ENCODE results near the gene MACROH2A1. TPM values are rescaled to one million over a fixed set of nuclear protein-coding genes. Genes with fewer than 3 reads are reported as not detected.

The MACROH2A1 gene
- total RNA-seq, 1 experiment from 2014 or later, result 83.8 TPM

- no peak for TF ChIP-seq RELA (CRISPR knock-in tag; IDR thresholded peaks at IDR 0.05; ENCODE audit: borderline replicate concordance)
- TF ChIP-seq FOXK1 (CRISPR knock-in tag; IDR thresholded peaks at IDR 0.05), result no peak
- TF ChIP-seq ATF1 (CRISPR knock-in tag; IDR thresholded peaks at IDR 0.05), result no peak
- TF ChIP-seq ZNF281 (CRISPR knock-in tag; IDR thresholded peaks at IDR 0.05), result no peak
Measured at GRCh38 chr5:135376961-135377624, 21.9 kb downstream of the MACROH2A1 start (continued).

- H3K27me3 Mint-ChIP-seq (ENCODE audit: low read depth), result no peaks in the 10 kb centered on the region
- no peak overlapping the region for H3K27ac Mint-ChIP-seq
- H3K4me1 Mint-ChIP-seq, result no peaks in the 10 kb centered on the region
Measured at GRCh38 chr5:135375040-135375793, 23.8 kb downstream of the MACROH2A1 start.

GRCh38 chr5:135373736-135374515 is 25.1 kb downstream of the MACROH2A1 start:
- Mint-ChIP-seq H3K4me3 (no peak overlapping the region), H3K9me3 (no peaks in the 10 kb centered on the region), H3K27ac (no peak overlapping the region), H3K36me3 (peaks cover 7% of the 10 kb centered on the region; the same call in 1 of the 2 replicates), H3K4me1 (no peaks in the 10 kb centered on the region), H3K27me3 (ENCODE audit: low read depth) (no peaks in the 10 kb centered on the region)
- POLR2A ChIA-PET, result no interaction called here
- DNase-seq (ENCODE audit: low spot score), result no peak
- CTCF ChIA-PET, result interaction anchor here (1.1 kb wide), 1 partner anchor 52 kb away, joined by 3 read pairs; no protein-coding TSS in a partner anchor
- no peak for ATAC-seq
- no peak for TF ChIP-seq ATF3 (CRISPR knock-in tag; conservative IDR thresholded peaks at IDR 0.05)
- no peak for TF ChIP-seq ATF2 (CRISPR knock-in tag; IDR thresholded peaks at IDR 0.05; ENCODE audit: borderline replicate concordance, low read depth)
- no peak for TF ChIP-seq FOXK1 (CRISPR knock-in tag; IDR thresholded peaks at IDR 0.05)
- no peak for TF ChIP-seq TCF7 (CRISPR knock-in tag; IDR thresholded peaks at IDR 0.05; ENCODE audit: low read depth)
- no peak for TF ChIP-seq ETV6 (CRISPR knock-in tag; IDR thresholded peaks at IDR 0.05)
- no peak for TF ChIP-seq HMGXB4 (CRISPR knock-in tag; IDR thresholded peaks at IDR 0.05)
- no peak for TF ChIP-seq GRHL2 (CRISPR knock-in tag; IDR thresholded peaks at IDR 0.05; ENCODE audit: insufficient replicate concordance, severe bottlenecking)
- no peak for TF ChIP-seq ATF6 (CRISPR knock-in tag; IDR thresholded peaks at IDR 0.05)
- no peak for TF ChIP-seq NFATC4 (CRISPR knock-in tag; IDR thresholded peaks at IDR 0.05)
- TF ChIP-seq SP1 (CRISPR knock-in tag; conservative IDR thresholded peaks at IDR 0.05), result no peak
- TF ChIP-seq CDX4 (CRISPR knock-in tag; IDR thresholded peaks at IDR 0.05; ENCODE audit: borderline replicate concordance), result no peak
- no peak for TF ChIP-seq RELA (CRISPR knock-in tag; IDR thresholded peaks at IDR 0.05; ENCODE audit: borderline replicate concordance)
- no peak for TF ChIP-seq CBFB (CRISPR knock-in tag; IDR thresholded peaks at IDR 0.05; ENCODE audit: low read depth)

More at GRCh38 chr5:135375040-135375793, 23.8 kb downstream of the MACROH2A1 start:
- CTCF ChIA-PET, result no interaction called here
- DNase-seq (ENCODE audit: low spot score), result no peak
- Mint-ChIP-seq H3K4me3 (no peak overlapping the region), H3K9me3 (no peaks in the 10 kb centered on the region), H3K36me3 (peaks cover 11% of the 10 kb centered on the region)
- TF ChIP-seq NR2C2 (CRISPR knock-in tag; IDR thresholded peaks at IDR 0.05), result no peak
- no peak for TF ChIP-seq ERG (CRISPR knock-in tag; IDR thresholded peaks at IDR 0.05)
- no peak for TF ChIP-seq ZNF317 (CRISPR knock-in tag; IDR thresholded peaks at IDR 0.05; ENCODE audit: borderline replicate concordance, low read depth)
- TF ChIP-seq ZNF138 (CRISPR knock-in tag; conservative IDR thresholded peaks at IDR 0.05), result no peak
- no peak for TF ChIP-seq ETV6 (CRISPR knock-in tag; IDR thresholded peaks at IDR 0.05)
- TF ChIP-seq ZNF416 (CRISPR knock-in tag; IDR thresholded peaks at IDR 0.05), result no peak
- POLR2A ChIA-PET, result no interaction called here
- ATAC-seq, result no peak
